Ammon's horn (tissue), 1 donor: ENCODE data around the gene MEGF6.

Experiments
- DNase-seq: peaks from one replicate; pipeline ENCODE4 v3.0.0-alpha.2; 2016; ENCODE audit warnings: low spot score

Gene MEGF6

DNA sequence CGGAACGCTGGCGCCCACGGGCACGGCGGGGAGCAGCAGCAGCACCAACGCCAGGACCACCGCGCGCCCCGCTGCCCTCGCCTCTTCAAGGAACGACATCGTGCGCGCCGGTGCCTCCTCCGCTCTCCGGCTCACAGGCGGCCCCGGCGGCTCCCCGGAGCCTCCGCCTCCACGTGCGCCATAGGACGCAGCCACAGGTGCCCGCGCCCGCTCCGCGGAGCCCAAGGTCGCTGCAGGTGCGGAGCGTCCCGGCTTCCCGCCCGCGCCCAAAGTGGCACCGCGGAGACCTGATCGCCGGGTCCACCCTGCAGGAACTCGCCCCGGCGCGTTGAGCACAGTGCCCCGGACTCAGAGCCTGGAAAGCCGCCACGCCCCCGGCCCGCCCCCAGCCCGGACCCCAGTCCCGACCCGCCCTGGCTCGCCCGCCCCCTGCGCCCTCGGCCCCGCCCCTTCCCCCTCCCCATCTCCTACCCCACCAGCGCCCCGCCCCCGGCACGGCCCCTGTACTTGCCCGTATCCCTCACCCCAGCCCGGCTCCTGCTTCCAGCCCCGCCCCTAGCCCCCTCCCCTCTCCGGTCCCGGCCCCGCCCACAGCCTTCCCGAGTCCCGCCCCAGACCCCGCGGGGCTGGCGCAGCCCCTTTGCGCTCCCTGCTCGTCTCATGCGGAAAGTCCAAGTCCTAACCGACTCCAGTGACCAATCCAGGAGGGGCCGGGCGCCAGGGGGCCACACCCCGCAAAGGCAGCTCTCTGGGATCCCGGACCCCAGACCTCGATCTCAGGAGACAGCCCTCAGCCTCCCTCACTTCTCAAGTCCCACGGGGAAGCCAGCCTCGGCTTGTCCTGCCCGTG lies at the start of gene MEGF6:
Gene MEGF6 (minus strand): TSS at position 339 of the 850 bp plus-strand sequence. CDS start 240 bp downstream, at position 99.
- no peak for DNase-seq

DNA sequence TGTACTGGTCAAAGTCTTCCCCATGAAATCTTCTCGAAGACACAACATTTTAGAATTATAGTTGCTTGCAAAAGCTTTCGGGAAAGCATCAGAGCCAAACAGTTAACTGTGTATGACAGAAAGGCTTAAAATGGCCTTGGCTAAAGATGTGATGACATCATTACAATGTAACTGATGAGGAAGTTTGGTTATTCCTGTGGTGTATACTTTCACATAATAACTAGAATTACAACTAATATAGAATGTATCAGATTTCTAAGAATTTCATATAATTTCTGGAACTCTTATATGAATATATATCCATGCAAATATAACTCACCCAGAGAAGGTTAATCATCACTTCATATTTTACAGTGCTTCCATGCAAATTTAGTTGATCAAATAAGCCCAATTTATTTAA lies 49.4 kb upstream of the MEGF6 start:
- DNase-seq = no peak

DNA sequence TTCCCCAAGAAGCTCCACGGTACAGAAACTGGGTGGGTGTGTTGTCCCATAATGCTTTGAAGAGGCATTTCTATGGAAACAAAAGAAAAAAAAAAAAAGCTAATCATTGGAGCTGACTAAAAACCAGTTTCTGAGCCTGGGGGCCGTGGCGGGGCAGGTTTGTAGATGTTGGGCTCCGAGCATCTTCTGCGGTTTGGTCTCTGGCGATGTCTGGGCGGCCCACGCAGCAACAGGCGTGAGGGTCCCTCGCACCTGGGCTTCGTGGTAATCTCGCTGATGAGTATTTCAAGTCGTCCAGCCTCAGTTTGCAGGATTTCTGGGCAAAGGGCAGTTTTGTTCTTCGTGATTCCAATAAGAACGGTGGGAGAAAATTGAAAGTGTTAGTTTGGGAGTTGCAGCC lies 47.8 kb upstream of the MEGF6 start:
- DNase-seq = no peak

- no peak for DNase-seq
Measured at GRCh38 chr1:3658231-3658615, 46.9 kb upstream of the MEGF6 start.

DNA sequence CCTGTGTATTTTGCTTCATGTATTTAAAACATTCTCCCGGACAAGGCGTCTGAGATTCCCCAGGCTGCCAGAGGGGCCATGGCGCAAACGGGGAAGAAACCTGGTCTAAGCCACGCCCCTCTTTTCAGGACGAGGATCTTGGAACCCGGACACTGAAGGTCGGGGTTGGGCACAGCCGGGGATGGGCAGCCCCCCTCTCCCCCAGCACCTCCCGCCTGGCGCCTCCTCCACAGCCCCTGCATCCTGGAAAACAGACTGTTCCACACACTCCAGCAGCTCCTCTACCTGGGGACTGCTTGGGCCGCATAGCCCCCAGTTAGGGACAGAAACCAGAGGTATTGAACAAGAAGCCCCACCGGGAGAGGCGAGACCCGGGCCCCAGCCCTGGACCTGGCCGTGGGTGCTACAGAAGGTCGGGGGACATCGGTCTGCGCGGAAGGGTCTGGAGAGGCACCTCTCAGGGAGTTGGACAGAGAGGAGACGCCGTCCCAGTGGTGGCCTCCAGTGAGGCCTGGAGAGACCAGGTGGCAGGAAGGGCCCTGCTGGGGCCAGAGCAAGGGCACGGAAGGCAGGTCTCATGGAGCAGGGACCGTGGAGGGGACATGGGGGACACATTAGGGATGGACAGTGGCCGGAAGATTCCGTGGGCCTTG lies 46.4 kb upstream of the MEGF6 start:
- no peak for DNase-seq

DNA sequence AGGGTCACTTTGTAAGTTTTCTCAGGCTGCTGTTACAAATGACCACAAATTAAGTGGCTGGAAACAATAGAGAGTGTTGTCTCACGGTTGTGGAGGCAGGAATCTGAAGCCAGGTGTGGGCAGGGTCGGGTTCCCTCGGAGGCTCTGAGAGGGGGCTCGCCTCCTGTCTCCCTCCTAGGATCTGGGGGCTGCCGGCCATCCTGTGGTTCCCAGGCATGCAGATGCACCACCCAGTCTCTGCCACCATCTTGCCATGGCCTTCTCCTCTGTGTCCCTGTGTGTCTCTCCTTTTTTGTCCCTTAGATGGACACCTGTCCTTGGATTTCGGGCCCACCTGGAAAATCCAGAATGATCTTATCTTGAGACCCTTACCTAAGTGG lies 45.8 kb upstream of the MEGF6 start:
- no peak for DNase-seq

DNA sequence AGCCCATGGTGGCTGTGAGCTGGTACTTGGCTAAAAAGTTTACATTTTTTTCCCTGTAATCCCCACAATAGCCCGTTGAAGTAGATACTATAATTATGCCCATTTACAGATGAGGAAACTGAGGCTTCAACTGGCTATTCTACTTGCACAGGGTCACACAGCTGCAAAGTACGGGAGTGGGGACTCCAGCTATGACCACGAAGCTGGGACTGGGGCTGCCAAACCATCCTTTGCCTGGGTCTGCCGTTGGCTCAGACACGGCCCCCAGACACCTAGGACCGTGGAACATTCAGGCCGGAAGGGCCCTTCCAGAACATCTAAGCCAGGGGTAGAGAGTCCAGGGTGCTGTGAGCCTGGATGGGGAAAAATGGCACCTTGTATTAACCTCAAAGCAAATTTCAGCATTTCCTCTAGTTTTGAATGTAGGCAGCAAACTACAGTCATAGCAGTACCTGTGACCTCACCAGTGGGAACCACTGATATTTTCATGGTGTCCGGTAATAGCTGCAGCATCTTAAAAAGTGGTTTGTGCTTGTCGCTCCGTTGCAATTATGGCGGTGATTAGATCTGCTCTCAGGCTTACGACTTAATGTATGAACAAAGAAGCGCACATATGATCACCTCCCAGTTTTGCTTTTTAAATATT lies 45.3 kb upstream of the MEGF6 start:
- DNase-seq = no peak

GRCh38 chr1:3654549-3655281 lies 43.4 kb upstream of the MEGF6 start:
- DNase-seq = no peak

DNA sequence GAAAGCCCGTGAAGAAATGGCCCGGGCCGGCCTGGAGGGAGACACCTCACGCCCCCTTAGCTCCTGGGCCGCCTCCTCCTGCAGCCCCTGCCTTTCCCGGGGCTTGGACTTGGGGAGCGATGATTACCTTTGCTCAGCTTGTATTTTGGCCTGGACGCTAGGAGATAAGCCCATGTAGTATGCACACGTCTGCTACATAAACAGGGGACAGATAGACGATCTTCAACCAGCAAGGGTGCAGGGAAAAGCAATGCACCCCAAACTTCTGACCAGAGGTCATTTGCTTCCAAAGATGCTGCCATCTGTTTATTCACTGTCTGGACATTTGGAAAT lies 41.9 kb upstream of the MEGF6 start:
- no peak for DNase-seq

- DNase-seq = no peak
Measured at GRCh38 chr1:3652548-3653285, 41.4 kb upstream of the MEGF6 start.

- DNase-seq = no peak
Measured at GRCh38 chr1:3651930-3652547, 40.7 kb upstream of the MEGF6 start, which contains the start of gene TP73. TSS of gene TP73 (plus strand) at chr1:3652516. CDS start at chr1:3682366, 29,850 bp downstream.

DNA sequence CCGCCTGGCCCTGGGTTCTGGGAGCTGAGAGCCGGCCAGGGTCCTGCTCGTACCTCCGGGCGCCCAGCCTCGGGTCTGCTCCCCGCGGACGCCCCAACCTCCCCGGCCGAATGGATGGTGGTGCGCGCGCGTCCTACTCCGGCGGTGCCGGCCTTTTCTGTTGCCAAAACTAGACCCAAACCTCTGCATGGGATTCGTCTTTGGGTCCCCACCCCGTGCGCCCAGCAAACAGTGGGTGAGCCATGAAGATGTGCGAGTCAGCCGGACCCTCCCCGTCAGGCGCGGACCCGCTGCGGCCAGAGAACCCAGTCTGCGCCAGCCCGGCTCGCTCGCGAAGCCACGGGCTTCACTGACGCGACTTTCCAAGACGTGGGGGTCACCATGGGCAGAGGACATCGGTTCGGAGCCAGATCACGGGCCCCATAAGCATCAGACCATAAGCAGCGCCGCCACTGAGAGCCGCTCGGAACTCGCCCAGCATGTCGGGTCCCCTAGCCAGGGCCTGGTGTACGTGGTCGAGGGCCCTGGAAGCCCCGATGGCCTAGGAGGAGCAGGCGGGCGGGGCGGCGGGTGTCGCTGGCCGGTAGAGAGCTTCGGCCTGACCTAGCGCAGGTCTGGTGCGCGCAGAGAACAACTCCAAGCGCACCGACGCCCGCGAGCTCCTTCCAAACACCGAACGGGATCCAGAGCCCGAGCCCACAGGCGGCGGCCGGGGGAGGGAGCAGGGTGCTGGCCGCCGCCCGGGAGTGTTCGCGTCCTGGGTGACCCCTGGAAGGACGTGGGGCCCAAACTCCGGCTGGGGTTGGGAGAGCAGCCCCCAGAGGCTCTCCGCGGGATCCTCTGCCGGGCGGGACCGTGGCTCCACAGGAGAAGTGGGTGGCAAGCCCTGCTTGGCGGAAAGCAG lies 40.0 kb upstream of the MEGF6 start:
- no peak for DNase-seq

DNA sequence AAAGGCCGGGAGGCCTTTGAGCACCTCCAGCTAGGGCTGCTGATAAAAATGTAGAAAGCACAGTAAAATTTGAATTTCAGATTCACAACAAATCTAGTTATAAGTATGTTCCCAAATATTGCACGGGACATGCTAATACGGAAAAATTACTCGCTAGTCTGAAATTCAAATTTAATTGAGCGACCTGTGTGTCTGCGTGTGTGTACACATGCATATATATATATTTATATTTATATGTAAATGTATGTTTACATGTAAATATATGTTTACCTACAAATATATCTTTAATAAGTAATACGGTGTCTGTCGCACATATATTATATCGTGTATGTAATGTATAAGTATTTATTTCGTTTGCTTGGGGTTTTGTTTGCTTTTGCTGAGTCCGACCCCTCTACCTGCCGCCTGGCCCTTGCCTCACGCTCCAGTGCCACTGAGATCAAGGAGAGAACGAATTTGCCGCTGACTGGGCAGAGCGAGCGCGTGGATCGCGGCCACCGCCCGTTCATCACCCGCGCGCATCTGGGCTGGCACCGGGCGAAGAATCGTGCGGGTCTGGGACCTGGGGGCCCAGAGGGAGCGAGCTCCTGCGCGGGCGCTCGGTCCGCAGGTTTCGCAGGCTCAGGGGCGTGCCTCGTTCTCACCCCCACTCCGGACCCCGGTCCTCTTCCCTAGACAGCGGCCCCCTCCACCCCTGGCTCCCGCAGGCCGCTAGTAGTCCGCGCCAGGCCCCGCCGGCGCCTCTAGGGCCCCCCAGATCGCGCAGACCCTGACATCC lies 39.1 kb upstream of the MEGF6 start:
- DNase-seq = no peak

GRCh38 chr1:3649342-3650247 lies 38.3 kb upstream of the MEGF6 start, which contains the start of gene WRAP73:
TSS of gene WRAP73 (minus strand) at chr1:3650103. CDS start at chr1:3649999, 104 bp downstream.
- peak; percentile 90 for DNase-seq

- no peak for DNase-seq
Measured at GRCh38 chr1:3646596-3646995, 35.3 kb upstream of the MEGF6 start.

DNA sequence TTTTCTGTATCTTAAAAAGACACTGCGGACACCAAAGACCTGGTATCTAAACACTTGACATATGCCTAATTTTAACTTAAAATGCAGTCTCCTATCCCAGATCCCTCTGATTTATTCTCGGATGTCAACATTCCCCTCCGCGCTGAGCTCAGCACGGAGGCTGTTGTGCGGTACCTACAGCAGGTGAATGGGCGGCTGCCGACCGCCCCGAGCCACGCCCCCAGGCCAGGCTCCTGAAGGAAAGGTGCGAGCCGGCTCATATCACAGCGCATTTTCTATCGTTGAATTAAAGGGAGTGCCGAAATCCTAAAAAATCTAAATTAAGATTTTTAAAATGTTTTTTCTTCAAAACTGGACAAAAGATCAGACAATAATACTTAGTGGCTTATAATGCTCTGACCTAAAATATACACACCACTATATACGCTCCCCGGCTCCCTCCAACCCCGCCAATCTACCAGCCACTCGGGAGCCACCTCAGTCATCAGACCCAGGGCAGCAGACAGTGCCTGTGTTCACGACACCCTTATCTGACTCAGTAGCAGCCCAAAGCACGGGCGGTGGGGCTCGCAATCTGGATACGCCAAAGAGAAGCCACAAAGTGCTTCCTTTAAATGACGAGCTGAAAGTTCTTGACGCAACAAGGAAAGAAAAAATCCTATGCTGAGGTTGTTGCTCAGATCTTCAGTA lies 34.5 kb upstream of the MEGF6 start:
- no peak for DNase-seq

DNA sequence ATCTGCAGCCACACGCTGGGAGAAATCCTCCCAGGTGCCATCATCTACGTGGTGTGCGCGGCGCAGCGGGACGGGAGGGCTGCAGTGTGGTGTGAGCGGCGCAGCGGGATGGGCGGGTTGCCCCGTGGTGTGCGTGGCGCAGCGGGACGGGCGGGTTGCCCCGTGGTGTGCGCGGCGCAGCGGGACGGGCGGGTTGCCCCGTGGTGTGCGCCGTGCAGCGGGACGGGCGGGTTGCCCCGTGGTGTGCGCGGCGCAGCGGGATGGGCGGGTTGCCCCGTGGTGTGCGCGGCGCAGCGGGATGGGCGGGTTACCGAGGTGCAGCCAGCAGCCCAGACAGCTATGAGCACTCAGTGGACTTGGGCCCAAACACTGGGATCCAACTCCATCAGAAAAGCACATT lies 33.9 kb upstream of the MEGF6 start:
- DNase-seq = no peak

DNA sequence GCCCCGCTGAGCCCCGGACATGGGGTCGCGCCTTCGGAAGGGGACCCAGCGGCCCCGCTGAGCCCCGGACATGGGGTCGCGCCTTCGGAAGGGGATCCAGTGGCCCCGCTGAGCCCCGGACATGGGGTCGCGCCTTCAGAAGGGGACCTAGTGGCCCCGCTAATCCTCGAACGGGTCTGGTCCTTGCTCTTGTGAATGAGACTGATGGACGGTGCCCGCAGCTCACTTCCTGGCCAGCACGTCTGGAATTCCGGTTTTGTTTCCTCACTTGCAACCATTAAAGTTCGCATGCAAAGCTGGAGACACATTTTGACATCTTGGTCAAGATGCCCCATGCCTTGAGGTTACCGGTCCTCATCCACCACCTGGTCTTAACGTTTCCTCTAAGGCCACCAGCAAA lies 33.0 kb upstream of the MEGF6 start:
- DNase-seq = no peak
